HEK293 (cell line): ENCODE measurements around the gene WWOX.
A peak's percentile ranks its signal among the peaks of the same experiment; 100 is the strongest.

Source experiments
- FEZF1 ChIP-seq: fragments of 450-650 bp; formaldehyde crosslinking; IDR thresholded peaks from 2 replicates; pipeline ENCODE4 v1.5.1; 2016; ENCODE audit warnings: missing biosample characterization, missing genetic modification characterization
- HOXD13 ChIP-seq: sonication (generic); formaldehyde crosslinking; IDR thresholded peaks from 2 replicates; pipeline ENCODE4 v1.8.0; 2022; ENCODE audit warnings: missing genetic modification reagents, borderline replicate concordance
- MYNN ChIP-seq: fragments of 450-650 bp; formaldehyde crosslinking; IDR thresholded peaks from 2 replicates; pipeline ENCODE4 v1.5.1; 2016; ENCODE audit warnings: missing biosample characterization, missing genetic modification characterization, borderline replicate concordance
- PRDM2 ChIP-seq: fragments of 450-650 bp; formaldehyde crosslinking; IDR thresholded peaks from 2 replicates; pipeline ENCODE4 v1.5.1; 2016; ENCODE audit warnings: missing biosample characterization, missing genetic modification characterization, borderline replicate concordance
- SETDB1 ChIP-seq: IDR thresholded peaks from one replicate; pipeline ENCODE4 v1.6.1; 2017; ENCODE audit warnings: mild to moderate bottlenecking, low read length, moderate library complexity, mixed read lengths; ENCODE audit not compliant: insufficient read length
- SP2 ChIP-seq: fragments of 450-650 bp; formaldehyde crosslinking; IDR thresholded peaks from 2 replicates; pipeline ENCODE4 v1.5.1; 2016; ENCODE audit warnings: missing biosample characterization, missing genetic modification characterization
- ZFP3 ChIP-seq: fragments of 450-650 bp; formaldehyde crosslinking; IDR thresholded peaks from 2 replicates; pipeline ENCODE4 v1.5.1; 2016; ENCODE audit warnings: low read depth, missing biosample characterization, missing genetic modification characterization
- ZNF175 ChIP-seq: fragments of 450-650 bp; formaldehyde crosslinking; IDR thresholded peaks from 2 replicates; pipeline ENCODE4 v1.5.1; 2016; ENCODE audit warnings: missing biosample characterization, missing genetic modification characterization
- ZNF19 ChIP-seq: fragments of 450-650 bp; formaldehyde crosslinking; IDR thresholded peaks from 2 replicates; pipeline ENCODE4; 2016; ENCODE audit warnings: missing biosample characterization, missing genetic modification characterization, low read depth
- ZNF223 ChIP-seq: fragments of 450-650 bp; formaldehyde crosslinking; IDR thresholded peaks from 2 replicates; pipeline ENCODE4 v1.5.1; 2016; ENCODE audit warnings: missing biosample characterization, missing genetic modification characterization
- ZNF48 ChIP-seq: fragments of 450-650 bp; formaldehyde crosslinking; IDR thresholded peaks from 2 replicates; pipeline ENCODE4 v1.5.1; 2016; ENCODE audit warnings: missing biosample characterization, missing genetic modification characterization
- ZNF654 ChIP-seq: fragments of 450-650 bp; formaldehyde crosslinking; IDR thresholded peaks from 2 replicates; pipeline ENCODE4 v1.5.1; 2016; ENCODE audit warnings: low read depth, missing biosample characterization, missing genetic modification characterization
- ZNF670 ChIP-seq: fragments of 450-650 bp; formaldehyde crosslinking; IDR thresholded peaks from 2 replicates; pipeline ENCODE4 v1.5.1; 2016; ENCODE audit warnings: missing biosample characterization, missing genetic modification characterization, low read depth
- ZNF776 ChIP-seq: fragments of 450-650 bp; formaldehyde crosslinking; IDR thresholded peaks from 2 replicates; pipeline ENCODE4 v1.5.0; 2017; ENCODE audit warnings: missing biosample characterization, missing genetic modification characterization, borderline replicate concordance
- ZNF791 ChIP-seq: fragments of 450-650 bp; formaldehyde crosslinking; IDR thresholded peaks from 2 replicates; pipeline ENCODE4 v1.5.1; 2016; ENCODE audit warnings: missing biosample characterization, missing genetic modification characterization
- TF ChIP-seq, protein P1 (sequence below): fragments of 450-650 bp; formaldehyde crosslinking; IDR thresholded peaks from 2 replicates; pipeline ENCODE4 v1.5.1; 2017; ENCODE audit warnings: missing biosample characterization, missing genetic modification characterization
- TF ChIP-seq, protein P2 (sequence below): fragments of 450-650 bp; formaldehyde crosslinking; IDR thresholded peaks from 2 replicates; pipeline ENCODE4 v1.5.1; 2016; ENCODE audit warnings: missing biosample characterization, missing genetic modification characterization
- TF ChIP-seq, protein P3 (sequence below): IDR thresholded peaks from 2 replicates; pipeline ENCODE4 v1.6.1; 2011; ENCODE audit warnings: mild to moderate bottlenecking, low read depth, low read length, borderline replicate concordance
- TF ChIP-seq, protein P4 (sequence below): fragments of 450-650 bp; formaldehyde crosslinking; IDR thresholded peaks from 2 replicates; pipeline ENCODE4 v1.5.1; 2017; ENCODE audit warnings: missing biosample characterization, missing genetic modification characterization
- TF ChIP-seq, protein P5 (sequence below): fragments of 450-650 bp; formaldehyde crosslinking; IDR thresholded peaks from 2 replicates; pipeline ENCODE4 v1.5.1; 2016; ENCODE audit warnings: missing biosample characterization, missing genetic modification characterization

WWOX gene

GRCh38 chr16:78289844-78290277 lies 190.4 kb downstream of the WWOX start (continued):
- TF ChIP-seq, protein P1, sequence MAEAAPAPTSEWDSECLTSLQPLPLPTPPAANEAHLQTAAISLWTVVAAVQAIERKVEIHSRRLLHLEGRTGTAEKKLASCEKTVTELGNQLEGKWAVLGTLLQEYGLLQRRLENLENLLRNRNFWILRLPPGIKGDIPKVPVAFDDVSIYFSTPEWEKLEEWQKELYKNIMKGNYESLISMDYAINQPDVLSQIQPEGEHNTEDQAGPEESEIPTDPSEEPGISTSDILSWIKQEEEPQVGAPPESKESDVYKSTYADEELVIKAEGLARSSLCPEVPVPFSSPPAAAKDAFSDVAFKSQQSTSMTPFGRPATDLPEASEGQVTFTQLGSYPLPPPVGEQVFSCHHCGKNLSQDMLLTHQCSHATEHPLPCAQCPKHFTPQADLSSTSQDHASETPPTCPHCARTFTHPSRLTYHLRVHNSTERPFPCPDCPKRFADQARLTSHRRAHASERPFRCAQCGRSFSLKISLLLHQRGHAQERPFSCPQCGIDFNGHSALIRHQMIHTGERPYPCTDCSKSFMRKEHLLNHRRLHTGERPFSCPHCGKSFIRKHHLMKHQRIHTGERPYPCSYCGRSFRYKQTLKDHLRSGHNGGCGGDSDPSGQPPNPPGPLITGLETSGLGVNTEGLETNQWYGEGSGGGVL (tag by site-specific recombination): peak; percentile 74
- TF ChIP-seq ZNF791 (tag by site-specific recombination): no peak
- TF ChIP-seq, protein P2, sequence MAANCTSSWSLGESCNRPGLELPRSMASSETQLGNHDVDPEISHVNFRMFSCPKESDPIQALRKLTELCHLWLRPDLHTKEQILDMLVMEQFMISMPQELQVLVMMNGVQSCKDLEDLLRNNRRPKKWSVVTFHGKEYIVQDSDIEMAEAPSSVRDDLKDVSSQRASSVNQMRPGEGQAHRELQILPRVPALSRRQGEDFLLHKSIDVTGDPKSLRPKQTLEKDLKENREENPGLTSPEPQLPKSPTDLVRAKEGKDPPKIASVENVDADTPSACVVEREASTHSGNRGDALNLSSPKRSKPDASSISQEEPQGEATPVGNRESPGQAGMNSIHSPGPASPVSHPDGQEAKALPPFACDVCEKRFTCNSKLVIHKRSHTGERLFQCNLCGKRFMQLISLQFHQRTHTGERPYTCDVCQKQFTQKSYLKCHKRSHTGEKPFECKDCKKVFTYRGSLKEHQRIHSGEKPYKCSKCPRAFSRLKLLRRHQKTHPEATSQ (tag by site-specific recombination): no peak
- TF ChIP-seq SP2: no peak
- TF ChIP-seq ZNF670: no peak
- TF ChIP-seq MYNN: no peak
- TF ChIP-seq, protein P3, sequence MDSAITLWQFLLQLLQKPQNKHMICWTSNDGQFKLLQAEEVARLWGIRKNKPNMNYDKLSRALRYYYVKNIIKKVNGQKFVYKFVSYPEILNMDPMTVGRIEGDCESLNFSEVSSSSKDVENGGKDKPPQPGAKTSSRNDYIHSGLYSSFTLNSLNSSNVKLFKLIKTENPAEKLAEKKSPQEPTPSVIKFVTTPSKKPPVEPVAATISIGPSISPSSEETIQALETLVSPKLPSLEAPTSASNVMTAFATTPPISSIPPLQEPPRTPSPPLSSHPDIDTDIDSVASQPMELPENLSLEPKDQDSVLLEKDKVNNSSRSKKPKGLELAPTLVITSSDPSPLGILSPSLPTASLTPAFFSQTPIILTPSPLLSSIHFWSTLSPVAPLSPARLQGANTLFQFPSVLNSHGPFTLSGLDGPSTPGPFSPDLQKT: no peak
- no peak for TF ChIP-seq PRDM2 (tag by site-specific recombination)
- TF ChIP-seq ZNF654: 0 out of 2 replicates have a peak, but pooled peaks have one; percentile 15
- TF ChIP-seq ZNF223 (tag by site-specific recombination): no peak
- no peak for TF ChIP-seq ZNF175
- no peak for TF ChIP-seq ZNF19
- peak; percentile 81 for TF ChIP-seq FEZF1 (tag by site-specific recombination)
- no peak for TF ChIP-seq ZNF48
- no peak for TF ChIP-seq SETDB1
- TF ChIP-seq, protein P4, sequence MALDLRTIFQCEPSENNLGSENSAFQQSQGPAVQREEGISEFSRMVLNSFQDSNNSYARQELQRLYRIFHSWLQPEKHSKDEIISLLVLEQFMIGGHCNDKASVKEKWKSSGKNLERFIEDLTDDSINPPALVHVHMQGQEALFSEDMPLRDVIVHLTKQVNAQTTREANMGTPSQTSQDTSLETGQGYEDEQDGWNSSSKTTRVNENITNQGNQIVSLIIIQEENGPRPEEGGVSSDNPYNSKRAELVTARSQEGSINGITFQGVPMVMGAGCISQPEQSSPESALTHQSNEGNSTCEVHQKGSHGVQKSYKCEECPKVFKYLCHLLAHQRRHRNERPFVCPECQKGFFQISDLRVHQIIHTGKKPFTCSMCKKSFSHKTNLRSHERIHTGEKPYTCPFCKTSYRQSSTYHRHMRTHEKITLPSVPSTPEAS (tag by site-specific recombination): peak; percentile 68
- no peak for TF ChIP-seq ZFP3 (tag by site-specific recombination)
- no peak for TF ChIP-seq ZNF776 (tag by site-specific recombination)
- TF ChIP-seq, protein P5, sequence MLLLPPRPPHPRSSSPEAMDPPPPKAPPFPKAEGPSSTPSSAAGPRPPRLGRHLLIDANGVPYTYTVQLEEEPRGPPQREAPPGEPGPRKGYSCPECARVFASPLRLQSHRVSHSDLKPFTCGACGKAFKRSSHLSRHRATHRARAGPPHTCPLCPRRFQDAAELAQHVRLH (tag by site-specific recombination): peak; percentile 81
- TF ChIP-seq HOXD13: no peak
